Thyroid gland (tissue), 4 donors: ENCODE results near the gene MLYCD.

ENCODE experiments used
- CTCF ChIP-seq, 6 experiments: fragments of 200-600 bp in 3 of 6; fragments of 450-650 bp in 3 of 6; sonication (generic) in 3 of 6; IDR thresholded peaks; one replicate each; pipeline ENCODE4 v1.5.1; 2016 to 2019; ENCODE audit warnings: antibody characterized with exemption in 6 of 6, mild to moderate bottlenecking in 2 of 6, inconsistent platforms in 1 of 6, moderate library complexity in 1 of 6
- POLR2A ChIP-seq, 2 donors: fragments of 450-650 bp; IDR thresholded peaks; one replicate each; pipeline ENCODE4 v1.6.1; 2017; ENCODE audit warnings: antibody characterized with exemption in 2 of 2, mild to moderate bottlenecking in 2 of 2, moderate library complexity in 1 of 2

DNA sequence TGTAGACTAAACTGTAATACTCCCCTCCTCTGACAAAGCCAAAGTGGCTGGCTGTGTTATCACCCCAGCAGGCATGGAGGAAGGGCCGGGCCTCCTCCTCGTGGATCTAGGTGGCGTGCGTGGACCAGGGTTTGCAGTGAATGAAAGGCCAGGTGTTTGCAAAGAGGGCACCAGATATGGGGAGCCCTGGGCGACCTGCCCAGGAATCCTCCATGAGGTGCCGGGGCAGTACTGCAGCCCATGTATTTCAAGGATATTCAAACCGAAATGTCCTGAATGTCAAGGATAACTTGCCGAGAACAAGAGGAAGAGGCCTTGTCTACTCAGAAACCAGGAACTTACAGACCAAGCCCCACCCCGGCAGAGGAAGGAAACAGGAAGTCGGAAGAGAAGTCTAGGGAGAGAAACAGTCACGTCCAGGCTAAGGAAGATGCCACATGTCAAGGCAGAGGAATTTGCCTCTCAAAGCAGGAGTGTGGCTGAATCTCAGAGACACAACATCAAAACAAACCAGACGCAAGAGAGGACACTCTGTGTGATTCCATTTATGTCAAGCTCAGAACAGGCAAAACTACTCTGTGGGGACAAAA, 40.4 kb downstream of the MLYCD start:
- TF ChIP-seq CTCF (IDR thresholded peaks at IDR 0.05) (no peak), POLR2A (IDR thresholded peaks at IDR 0.05) (no peak)
